ENCODE results near the gene AKIP1. TPM values are rescaled to one million over a fixed set of nuclear protein-coding genes. Genes with fewer than 3 reads are reported as not detected.
A peak's percentile ranks its signal among the peaks of the same experiment; 100 is the strongest.

The AKIP1 gene
- total and polyA plus RNA-seq, 4 donors: 9.3 to 12.3 (median 9.9) TPM

- Histone ChIP-seq H3K9me3 (ENCODE audit: control insufficient read depth in 4 of 4, low read length in 3 of 4) (no peaks in the 10 kb centered on the region), H3K27ac (ENCODE audit: low read depth in 1 of 2, low read length in 2 of 2) (peak overlapping the region in 1 of 2 donors; percentile 20), H3K4me3 (ENCODE audit: low read depth in 1 of 3, low read length in 3 of 3) (no peak overlapping the region), H3K36me3 (ENCODE audit: control insufficient read depth in 4 of 4, insufficient read depth in 3 of 4, low read depth in 1 of 4, low read length in 3 of 4) (no peaks in the 10 kb centered on the region), H3K9ac (ENCODE audit: low read depth in 1 of 2, low read length in 2 of 2) (no peak overlapping the region), H3K4me1 (ENCODE audit: control insufficient read depth in 4 of 4, insufficient read depth in 4 of 4, low read length in 3 of 4) (peaks cover 0 to 2% (median 0%) of the 10 kb centered on the region in 4 donors), H3K27me3 (ENCODE audit: control insufficient read depth in 4 of 4, insufficient read depth in 4 of 4, low read length in 3 of 4) (no peaks in the 10 kb centered on the region)
- 83% methylated on average over 1 of the region's 1 CpG for WGBS
- no peak for DNase-seq (ENCODE audit: low spot score)
- TF ChIP-seq GABPA (IDR thresholded peaks at IDR 0.05 in 1 of 2, conservative IDR thresholded peaks at IDR 0.05 in 1 of 2) (no peak), RAD21 (IDR thresholded peaks at IDR 0.05) (no peak), NR2F2 (IDR thresholded peaks at IDR 0.05) (no peak), FOXA1 (IDR thresholded peaks at IDR 0.05) (no peak), ZBTB33 (IDR thresholded peaks at IDR 0.05) (no peak)
Observed at GRCh38 chr11:8863838-8864237, 47.2 kb upstream of the AKIP1 start.

- TF ChIP-seq HNF4A (conservative IDR thresholded peaks at IDR 0.05) (no peak), REST (IDR thresholded peaks at IDR 0.05) (no peak), ATF3 (IDR thresholded peaks at IDR 0.05) (no peak), RAD21 (IDR thresholded peaks at IDR 0.05) (no peak), SP1 (IDR thresholded peaks at IDR 0.05) (no peak), JUND (IDR thresholded peaks at IDR 0.05) (no peak), FOXA1 (IDR thresholded peaks at IDR 0.05) (no peak), EGR1 (IDR thresholded peaks at IDR 0.05; ENCODE audit: low read depth in 2 of 2) (no peak), CTCF (IDR thresholded peaks at IDR 0.05; ENCODE audit: low read depth, low read length, missing input control) (no peak), RXRA (IDR thresholded peaks at IDR 0.05) (no peak), TAF1 (conservative IDR thresholded peaks at IDR 0.05) (no peak), NR2F2 (IDR thresholded peaks at IDR 0.05) (no peak), FOXA2 (IDR thresholded peaks at IDR 0.05) (no peak), HNF4G (IDR thresholded peaks at IDR 0.05) (no peak), MAX (IDR thresholded peaks at IDR 0.05) (no peak), ZBTB33 (IDR thresholded peaks at IDR 0.05) (no peak)
- Histone ChIP-seq H3K9me3 (ENCODE audit: control insufficient read depth in 4 of 4, low read length in 3 of 4) (no peaks in the 10 kb centered on the region), H3K4me3 (ENCODE audit: low read depth in 1 of 3, low read length in 3 of 3) (no peak overlapping the region), H3K36me3 (ENCODE audit: control insufficient read depth in 4 of 4, insufficient read depth in 3 of 4, low read depth in 1 of 4, low read length in 3 of 4) (no peaks in the 10 kb centered on the region), H3K27ac (ENCODE audit: low read depth in 1 of 2, low read length in 2 of 2) (no peak overlapping the region), H3K9ac (ENCODE audit: low read depth in 1 of 2, low read length in 2 of 2) (no peak overlapping the region), H3K27me3 (ENCODE audit: control insufficient read depth in 4 of 4, insufficient read depth in 4 of 4, low read length in 3 of 4) (no peaks in the 10 kb centered on the region), H3K4me1 (ENCODE audit: control insufficient read depth in 4 of 4, insufficient read depth in 4 of 4, low read length in 3 of 4) (peaks cover 0 to 3% (median 2%) of the 10 kb centered on the region in 4 donors)
- DNase-seq (ENCODE audit: low spot score): no peak
Observed at GRCh38 chr11:8865304-8865703, 45.7 kb upstream of the AKIP1 start.
